GM12892 (cell line): ENCODE measurements around the gene FAM185A.

ENCODE experiments used
- DNase-seq: peaks from one replicate; pipeline ENCODE4 v3.0.0; 2011; ENCODE audit not compliant: insufficient read length
- FAIRE-seq: peaks from 2 replicates; lab custom pipeline; 2011; peaks lifted over from hg19 to GRCh38; lab: Jason Lieb, UNC
- POLR2A ChIP-seq: IDR thresholded peaks from 2 replicates; pipeline ENCODE4 v1.6.1; 2011; ENCODE audit warnings: low read depth, low read length, control low read depth
- POLR2AphosphoS5 ChIP-seq: IDR thresholded peaks from 2 replicates; pipeline ENCODE4 v1.6.1; 2011; ENCODE audit warnings: low read depth, low read length, control low read depth
- TAF1 ChIP-seq: IDR thresholded peaks from 2 replicates; pipeline ENCODE4 v1.6.1; 2011; ENCODE audit warnings: low read depth, mild to moderate bottlenecking, control low read depth, low read length, borderline replicate concordance

FAM185A gene

DNA sequence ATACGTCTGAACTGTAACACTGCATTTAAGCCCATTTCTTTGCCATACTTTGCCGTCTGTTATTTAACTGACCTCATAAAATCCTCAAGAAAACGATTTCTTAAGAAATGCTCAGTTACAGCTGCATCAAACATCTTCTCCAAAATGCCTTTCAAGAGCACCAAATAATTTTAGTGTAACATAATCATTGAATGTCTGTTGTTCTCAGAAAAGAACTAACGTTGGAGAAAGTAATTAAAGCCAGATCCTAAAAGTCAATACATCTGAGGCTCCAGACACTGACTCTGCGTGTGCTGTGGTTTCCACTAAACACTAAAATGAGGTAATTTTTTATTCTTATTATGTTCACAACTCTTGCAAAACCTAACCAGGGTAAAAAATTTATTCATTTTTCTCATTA is 100.3 kb downstream of the FAM185A start:
- FAIRE-seq (no peak), DNase-seq (no peak)
- no peak for TF ChIP-seq POLR2AphosphoS5
- no peak for TF ChIP-seq POLR2A
- no peak for TF ChIP-seq TAF1

DNA sequence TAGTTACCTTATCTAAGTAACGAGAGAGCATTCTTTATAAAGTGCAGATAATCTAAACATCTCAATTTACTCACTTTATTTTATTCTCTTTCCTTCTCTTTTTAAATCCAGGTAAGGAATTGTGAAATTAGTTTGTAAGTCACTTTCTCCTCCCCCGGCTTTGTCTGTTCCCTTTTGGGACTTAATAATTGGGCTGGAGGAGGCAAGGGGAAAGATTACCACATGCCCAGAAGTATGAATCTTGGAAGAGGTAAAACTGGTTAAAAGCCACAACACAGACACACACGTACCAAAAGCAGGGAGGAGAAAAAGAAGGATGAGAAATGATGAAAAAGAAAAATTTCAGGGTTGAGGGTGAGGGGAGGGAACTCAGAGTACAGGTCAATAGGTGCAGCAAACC is 100.7 kb downstream of the FAM185A start:
- no peak for FAIRE-seq
- no peak for DNase-seq
- no peak for TF ChIP-seq TAF1
- TF ChIP-seq POLR2A: no peak

- FAIRE-seq (no peak), DNase-seq (no peak)
- TF ChIP-seq POLR2AphosphoS5 (no peak), TAF1 (no peak)
These were observed 107.2 kb downstream of the FAM185A start for GRCh38 chr7:102856036-102856435.
